GM13976 (cell line): ENCODE data around the gene PACS2.

Experiments used
- DNase-seq: peaks from one replicate; pipeline ENCODE4 v3.0.0; 2012; ENCODE audit warnings: low spot score
- in situ Hi-C: fragments of 300-500 bp; cut with MboI; formaldehyde crosslinking; loops from one replicate; pipeline ENCODE4 v1.12.0; 2022; ENCODE audit warnings: low sequenced_read_pairs, mixed read lengths, inconsistent platforms; ENCODE audit not compliant: unreplicated experiment
- TF ChIP-seq, protein P1 (sequence below): IDR thresholded peaks from 2 replicates; pipeline ENCODE4 v1.5.1; 2012; ENCODE audit warnings: borderline replicate concordance, mild to moderate bottlenecking; ENCODE audit not compliant: insufficient read depth; ENCODE audit errors: extremely low read depth, missing control alignments, control extremely low read depth

PACS2 gene

DNA sequence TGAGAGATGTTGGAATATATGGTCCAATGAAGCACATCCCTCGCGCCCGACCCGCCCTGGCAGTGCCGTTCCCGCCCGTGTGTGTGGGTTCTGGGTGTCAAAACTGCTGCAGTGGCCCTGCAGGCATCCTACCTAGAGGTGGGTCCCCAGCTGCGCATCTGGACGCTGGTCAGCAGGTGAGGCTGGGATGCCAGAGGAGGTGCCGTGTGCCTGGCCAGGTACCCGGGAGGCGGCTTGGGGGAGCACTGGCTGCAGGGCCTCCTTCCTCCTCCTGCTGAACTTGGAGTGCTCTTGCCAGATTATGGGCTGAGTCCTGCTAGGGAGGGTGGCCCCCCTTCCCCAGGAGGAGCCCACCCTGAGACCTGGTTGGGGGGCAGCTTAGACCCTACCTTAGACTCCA lies 110.3 kb downstream of the PACS2 start:
- DNase-seq, result no peak
- TF ChIP-seq, protein P1, sequence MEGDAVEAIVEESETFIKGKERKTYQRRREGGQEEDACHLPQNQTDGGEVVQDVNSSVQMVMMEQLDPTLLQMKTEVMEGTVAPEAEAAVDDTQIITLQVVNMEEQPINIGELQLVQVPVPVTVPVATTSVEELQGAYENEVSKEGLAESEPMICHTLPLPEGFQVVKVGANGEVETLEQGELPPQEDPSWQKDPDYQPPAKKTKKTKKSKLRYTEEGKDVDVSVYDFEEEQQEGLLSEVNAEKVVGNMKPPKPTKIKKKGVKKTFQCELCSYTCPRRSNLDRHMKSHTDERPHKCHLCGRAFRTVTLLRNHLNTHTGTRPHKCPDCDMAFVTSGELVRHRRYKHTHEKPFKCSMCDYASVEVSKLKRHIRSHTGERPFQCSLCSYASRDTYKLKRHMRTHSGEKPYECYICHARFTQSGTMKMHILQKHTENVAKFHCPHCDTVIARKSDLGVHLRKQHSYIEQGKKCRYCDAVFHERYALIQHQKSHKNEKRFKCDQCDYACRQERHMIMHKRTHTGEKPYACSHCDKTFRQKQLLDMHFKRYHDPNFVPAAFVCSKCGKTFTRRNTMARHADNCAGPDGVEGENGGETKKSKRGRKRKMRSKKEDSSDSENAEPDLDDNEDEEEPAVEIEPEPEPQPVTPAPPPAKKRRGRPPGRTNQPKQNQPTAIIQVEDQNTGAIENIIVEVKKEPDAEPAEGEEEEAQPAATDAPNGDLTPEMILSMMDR, result no peak
- in situ Hi-C loops, result no loop called here

DNA sequence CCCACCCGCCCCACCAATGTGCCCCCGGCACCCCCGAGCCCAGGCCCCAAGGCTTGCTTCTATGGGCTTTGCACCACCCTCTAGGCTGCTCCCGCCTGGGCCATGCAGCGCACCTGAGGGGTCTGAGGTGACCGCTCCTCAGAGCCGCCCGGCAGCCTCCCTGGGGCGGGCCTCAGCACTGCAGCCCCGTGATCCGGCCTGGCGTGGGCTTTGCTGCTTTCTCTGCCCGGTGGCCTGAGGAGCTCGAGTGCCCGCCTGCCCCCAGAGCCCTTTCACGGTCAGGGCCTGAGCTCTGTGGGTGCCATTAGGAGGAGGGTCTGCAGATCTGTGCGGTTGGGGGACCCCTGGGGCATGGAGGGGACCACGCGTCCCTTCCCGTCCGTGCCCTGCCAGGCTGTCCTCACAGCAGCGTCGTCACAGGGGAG lies 111.3 kb downstream of the PACS2 start:
- in situ Hi-C loops, result no loop called here
- DNase-seq, result no peak
- TF ChIP-seq, protein P1, result no peak

DNA sequence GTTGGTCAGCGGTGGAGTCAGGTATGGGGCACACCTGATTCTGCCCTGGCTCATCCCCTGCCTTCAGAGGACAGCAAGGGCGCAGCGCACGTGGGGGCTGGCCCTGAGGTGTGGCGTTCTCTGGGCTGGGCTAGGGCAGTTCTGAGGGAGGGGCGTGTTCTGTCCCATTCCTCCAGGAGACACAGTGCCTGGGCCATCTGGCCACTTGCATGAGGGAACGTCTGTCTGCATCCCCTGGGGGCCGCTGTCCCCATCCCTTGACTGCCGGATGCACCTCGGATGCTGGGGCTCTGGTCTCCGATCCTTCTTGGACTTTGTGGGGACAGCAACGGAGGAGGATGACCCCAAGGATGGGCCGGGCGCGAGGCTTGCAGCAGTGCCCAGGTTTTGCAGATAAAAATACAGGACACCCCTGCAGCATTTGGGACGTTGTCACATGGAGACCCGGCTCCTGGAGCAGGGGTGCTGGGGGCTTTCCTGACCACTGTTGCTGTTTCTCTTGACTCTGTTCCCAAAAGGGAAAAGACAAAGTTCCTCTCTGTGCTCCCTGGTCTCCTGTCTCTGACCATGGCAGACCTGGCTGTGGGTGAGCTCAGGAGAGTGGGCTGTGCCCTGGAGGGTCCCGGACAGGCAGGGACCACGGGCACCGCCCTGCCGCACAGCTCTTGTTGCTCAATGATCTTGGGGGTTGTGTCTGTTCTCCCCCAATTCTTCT lies 112.0 kb downstream of the PACS2 start:
- in situ Hi-C loops, result no loop called here
- no peak for DNase-seq
- TF ChIP-seq, protein P1, result no peak

DNA sequence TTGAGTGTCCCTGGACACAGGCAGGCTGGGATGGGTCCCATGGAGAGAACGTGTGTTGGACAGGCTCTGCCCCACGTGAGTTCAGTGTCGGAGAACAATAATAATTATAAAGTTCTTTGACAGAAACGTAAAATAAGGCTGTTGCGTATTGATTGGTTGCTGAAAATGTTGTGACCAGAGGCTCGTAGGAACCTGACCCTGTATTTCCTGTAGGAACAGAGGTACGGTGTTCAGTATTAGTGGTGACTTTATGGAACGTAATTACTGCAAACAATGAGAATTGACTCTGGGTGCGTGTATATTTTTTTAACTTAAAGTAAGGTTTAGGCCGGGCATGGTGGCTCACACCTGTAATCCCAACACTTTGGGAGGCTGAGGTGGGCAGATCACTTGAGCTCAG lies 112.9 kb downstream of the PACS2 start:
- in situ Hi-C loops, result no loop called here
- DNase-seq, result no peak
- TF ChIP-seq, protein P1, result no peak

DNA sequence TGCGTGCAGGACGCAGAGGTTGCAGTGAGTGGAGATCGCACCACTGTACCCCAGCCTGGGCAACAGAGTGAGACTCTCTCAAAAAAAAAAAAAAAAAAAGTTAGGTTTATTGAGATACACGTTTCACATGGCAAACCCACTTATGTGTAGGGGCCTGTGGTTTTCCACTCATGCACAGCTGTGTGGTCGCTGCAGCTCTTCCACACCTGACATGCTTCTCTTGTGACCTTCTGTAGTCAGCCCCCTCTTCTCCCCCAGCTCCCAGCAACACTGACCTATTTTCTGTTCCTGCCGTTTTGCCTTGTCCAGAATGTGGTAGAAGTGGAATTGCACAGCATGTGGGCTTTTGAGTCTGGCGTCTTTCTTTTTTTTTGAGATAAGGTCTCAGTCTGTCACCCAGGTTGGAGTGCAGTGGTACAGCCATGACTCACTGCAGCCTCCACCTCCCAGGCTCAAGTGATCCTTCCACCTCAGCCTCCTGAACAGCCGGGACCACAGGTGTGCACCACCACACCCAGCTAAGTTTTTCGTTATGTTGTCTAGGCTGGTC lies 113.5 kb downstream of the PACS2 start:
- no peak for DNase-seq
- in situ Hi-C loops, result no loop called here
- TF ChIP-seq, protein P1, result no peak

DNA sequence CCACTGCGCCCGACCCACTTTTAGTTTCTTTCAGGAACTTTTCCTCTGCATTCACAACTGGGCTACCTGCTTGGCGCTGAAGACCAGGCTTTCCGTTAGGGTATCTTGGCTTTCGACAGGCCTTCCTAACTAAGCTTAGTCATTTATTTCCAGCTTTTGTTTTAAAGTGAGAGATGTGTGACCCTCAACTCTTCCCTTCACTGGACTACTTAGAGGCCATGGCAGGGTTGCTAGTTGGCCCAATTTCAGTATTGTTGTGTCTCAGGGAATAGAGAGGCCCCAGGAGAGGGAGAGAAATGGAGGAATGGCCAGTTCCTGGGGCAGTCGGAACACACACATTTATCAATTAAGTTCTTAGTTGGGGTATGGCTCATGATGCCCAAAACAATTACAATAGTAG lies 115.5 kb downstream of the PACS2 start:
- in situ Hi-C loops, result no loop called here
- TF ChIP-seq, protein P1, result no peak
- no peak for DNase-seq

DNA sequence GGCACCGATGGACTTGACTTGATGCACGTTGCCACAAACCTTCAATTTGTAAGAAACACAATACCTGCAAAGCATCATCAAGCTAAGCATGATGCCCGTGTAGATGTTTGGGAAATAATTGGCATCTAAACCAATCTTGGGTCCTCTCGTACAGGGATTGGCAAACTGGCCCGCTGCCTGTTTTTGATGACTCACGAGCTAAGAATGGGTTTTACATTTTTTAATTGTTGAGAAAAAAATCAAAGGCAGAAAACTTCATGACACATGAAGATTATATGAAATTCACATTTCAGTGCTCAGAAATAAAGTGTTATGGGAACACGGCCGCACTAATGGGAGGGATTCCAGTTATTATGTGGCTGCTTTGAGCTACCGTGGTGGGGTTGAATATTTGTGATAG lies 116.0 kb downstream of the PACS2 start:
- in situ Hi-C loops, result no loop called here
- TF ChIP-seq, protein P1, result no peak
- DNase-seq, result no peak
